Nephron progenitor cell (in vitro differentiated cells): ENCODE results near the gene SPATA6.
"Not testable (repeated sequence)": the region's sequence is repeated elsewhere in the genome, so short reads cannot be mapped to it uniquely, and the experiment has no call there.

ENCODE experiments used
- DNase-seq: peaks from one replicate; pipeline ENCODE4 v3.0.0; 2021
- H3K27ac Mint-ChIP-seq: 2 replicates; pipeline ENCODE4 v1.8.0; 2021; ENCODE audit warnings: mild to moderate bottlenecking, moderate library complexity, mixed read lengths
- H3K27me3 Mint-ChIP-seq: 2 replicates; pipeline ENCODE4 v1.8.0; 2021; ENCODE audit warnings: mild to moderate bottlenecking, low read depth, mixed read lengths; ENCODE audit not compliant: poor library complexity
- H3K36me3 Mint-ChIP-seq: 2 replicates; pipeline ENCODE4 v1.8.0; 2021; ENCODE audit warnings: low read depth, mixed read lengths
- H3K4me1 Mint-ChIP-seq: 2 replicates; pipeline ENCODE4 v1.8.0; 2021; ENCODE audit warnings: mixed read lengths
- H3K4me3 Mint-ChIP-seq: 2 replicates; pipeline ENCODE4 v1.8.0; 2021; ENCODE audit warnings: mild to moderate bottlenecking, moderate library complexity, mixed read lengths
- H3K9me3 Mint-ChIP-seq: 2 replicates; pipeline ENCODE4 v1.8.0; 2021; ENCODE audit warnings: mild to moderate bottlenecking, moderate library complexity, mixed read lengths
- CTCF ChIP-seq: fragments of 200-600 bp; sonication (generic); IDR thresholded peaks from 2 replicates; pipeline ENCODE4 v1.5.0; 2021; ENCODE audit warnings: antibody characterized with exemption

The SPATA6 gene

GRCh38 chr1:48332115-48332514, 139.9 kb downstream of the SPATA6 start:
- no peak for TF ChIP-seq CTCF
- Mint-ChIP-seq H3K4me3 (no peak overlapping the region), H3K27ac (no peak overlapping the region), H3K27me3 (no peaks in the 10 kb centered on the region), H3K36me3 (peaks cover 52% of the 10 kb centered on the region), H3K9me3 (peaks cover 27% of the 10 kb centered on the region), H3K4me1 (no peaks in the 10 kb centered on the region)
- DNase-seq = no peak

- no peak for DNase-seq
- H3K9me3 Mint-ChIP-seq = peaks cover 49% of the 10 kb centered on the region
- no peak for TF ChIP-seq CTCF
- no peaks in the 10 kb centered on the region for H3K4me1 Mint-ChIP-seq
- no peak overlapping the region for H3K4me3 Mint-ChIP-seq
- peaks cover 65% of the 10 kb centered on the region for H3K36me3 Mint-ChIP-seq
- no peak overlapping the region for H3K27ac Mint-ChIP-seq
- H3K27me3 Mint-ChIP-seq = no peaks in the 10 kb centered on the region
Observed at GRCh38 chr1:48329905-48330304, 142.1 kb downstream of the SPATA6 start.

- DNase-seq = no peak
- Mint-ChIP-seq H3K4me1 (no peaks in the 10 kb centered on the region), H3K36me3 (peaks cover 69% of the 10 kb centered on the region), H3K4me3 (no peak overlapping the region), H3K9me3 (peaks cover 53% of the 10 kb centered on the region), H3K27ac (no peak overlapping the region), H3K27me3 (no peaks in the 10 kb centered on the region)
- TF ChIP-seq CTCF = no peak
Observed at GRCh38 chr1:48329486-48329885, 142.5 kb downstream of the SPATA6 start.

GRCh38 chr1:48311829-48312228, 160.2 kb downstream of the SPATA6 start:
- peaks cover 44% of the 10 kb centered on the region for H3K36me3 Mint-ChIP-seq
- not testable (repeated sequence) for H3K27me3 Mint-ChIP-seq, H3K4me1 Mint-ChIP-seq, H3K27ac Mint-ChIP-seq, DNase-seq, H3K4me3 Mint-ChIP-seq
- H3K9me3 Mint-ChIP-seq = peaks cover 59% of the 10 kb centered on the region

- no peak for TF ChIP-seq CTCF
Observed at GRCh38 chr1:48309564-48310082, 162.4 kb downstream of the SPATA6 start.

GRCh38 chr1:48302652-48303051, 169.4 kb downstream of the SPATA6 start:
- H3K27me3 Mint-ChIP-seq = no peaks in the 10 kb centered on the region
- H3K4me3 Mint-ChIP-seq = no peak overlapping the region
- H3K9me3 Mint-ChIP-seq = peaks cover 15% of the 10 kb centered on the region
- DNase-seq = no peak
- H3K36me3 Mint-ChIP-seq = peaks cover 34% of the 10 kb centered on the region
- no peaks in the 10 kb centered on the region for H3K4me1 Mint-ChIP-seq
- no peak for TF ChIP-seq CTCF
- H3K27ac Mint-ChIP-seq = no peak overlapping the region

More at GRCh38 chr1:48309564-48310082, 162.4 kb downstream of the SPATA6 start:
- no peak for DNase-seq
- H3K4me3 Mint-ChIP-seq = no peak overlapping the region
- no peaks in the 10 kb centered on the region for H3K27me3 Mint-ChIP-seq
- H3K9me3 Mint-ChIP-seq = peaks cover 37% of the 10 kb centered on the region
- H3K4me1 Mint-ChIP-seq = no peaks in the 10 kb centered on the region
- H3K27ac Mint-ChIP-seq = no peak overlapping the region
- H3K36me3 Mint-ChIP-seq = peaks cover 43% of the 10 kb centered on the region
